Stimulated activated effector memory CD8-positive, alpha-beta T cell treated with anti-CD3 and anti-CD28 coated beads, Interleukin-12 subunit alpha, Interleukin-12 subunit beta, amount 100 ng/mL, for 72 hours (primary cell): ENCODE data around the gene ARHGAP26.

ENCODE experiments used
- ATAC-seq: fragments of 150-1000 bp; cut with Tn5 transposase; 2 replicates; pipeline ENCODE4 v1.10.0; 2021
- DNase-seq, 2 donors: peaks; one replicate each; pipeline ENCODE4 v3.0.0; 2021 to 2022; ENCODE audit warnings: low spot score in 2 of 2
- H3K27ac Mint-ChIP-seq: one replicate; pipeline ENCODE4 v1.8.0; 2022; ENCODE audit warnings: mild to moderate bottlenecking, mixed read lengths
- H3K36me3 Mint-ChIP-seq: one replicate; pipeline ENCODE4 v1.8.0; 2022; ENCODE audit warnings: mild to moderate bottlenecking, mixed read lengths
- H3K4me1 Mint-ChIP-seq: one replicate; pipeline ENCODE4 v1.8.0; 2022; ENCODE audit warnings: mixed read lengths
- H3K4me3 Mint-ChIP-seq: one replicate; pipeline ENCODE4 v1.8.0; 2022; ENCODE audit warnings: mild to moderate bottlenecking, mixed read lengths
- H3K9me3 Mint-ChIP-seq: one replicate; pipeline ENCODE4 v1.8.0; 2022; ENCODE audit warnings: mixed read lengths

Gene ARHGAP26

DNA sequence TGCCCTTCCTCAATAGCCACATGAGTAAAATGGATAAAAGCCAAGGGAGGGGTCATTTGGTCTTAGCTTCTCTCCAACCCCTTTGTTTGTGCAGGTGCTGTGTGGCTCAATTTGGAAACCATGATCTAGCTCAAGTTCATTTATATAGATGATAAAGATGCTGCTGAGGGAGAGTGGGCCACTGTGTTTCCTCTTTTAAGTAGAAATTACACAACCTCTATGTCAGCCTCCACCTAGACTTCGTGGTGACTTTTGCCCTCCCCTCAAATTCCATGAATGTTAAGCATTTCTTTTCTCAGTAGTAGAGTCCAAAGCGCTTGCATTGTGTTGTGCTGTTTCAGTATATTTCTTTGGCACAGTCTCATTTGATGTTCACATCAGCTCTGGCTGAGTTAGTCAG lies 241.4 kb downstream of the ARHGAP26 start:
- no peaks in the 10 kb centered on the region for H3K9me3 Mint-ChIP-seq
- ATAC-seq (peak; percentile 1), DNase-seq (no peak)
- no peak overlapping the region for H3K4me3 Mint-ChIP-seq
- H3K27ac Mint-ChIP-seq, result peak overlapping the region; percentile 100
- H3K36me3 Mint-ChIP-seq, result peaks cover 26% of the 10 kb centered on the region
- peaks cover 51% of the 10 kb centered on the region for H3K4me1 Mint-ChIP-seq

DNA sequence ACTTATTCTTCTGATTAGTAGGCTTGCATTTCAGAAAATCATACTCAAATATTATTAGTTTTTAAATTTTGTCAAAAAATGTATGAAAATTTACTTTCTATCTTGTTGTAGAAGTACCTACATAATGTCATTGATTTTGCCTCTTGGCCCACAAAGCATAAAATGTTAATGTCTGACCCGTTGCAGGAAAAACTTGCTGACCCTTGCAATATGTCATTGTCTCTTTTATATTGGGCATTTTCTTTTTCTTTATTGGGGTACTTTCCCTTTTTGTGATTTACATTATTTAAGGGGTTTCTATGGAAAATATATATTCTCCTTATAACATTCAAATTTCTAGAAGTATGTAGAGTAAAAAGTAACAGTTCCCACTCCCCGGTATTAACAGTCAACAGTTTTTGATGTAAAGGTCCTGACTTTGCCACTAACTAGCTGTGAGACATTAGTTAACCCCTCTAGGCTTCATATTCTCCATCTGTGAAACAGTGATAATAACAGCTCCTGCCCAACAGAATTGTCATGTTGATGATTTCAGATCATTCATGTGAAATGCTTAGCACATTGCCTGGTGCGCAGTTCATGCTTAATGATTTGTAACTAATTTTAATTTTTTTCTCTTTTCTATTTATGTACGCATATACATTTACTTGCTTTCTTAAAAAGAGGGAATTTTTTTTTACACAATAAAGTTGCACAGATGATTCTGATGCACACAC lies 243.2 kb downstream of the ARHGAP26 start:
- peaks cover 41% of the 10 kb centered on the region for H3K4me1 Mint-ChIP-seq
- no peak overlapping the region for H3K27ac Mint-ChIP-seq
- H3K4me3 Mint-ChIP-seq, result no peak overlapping the region
- no peak for DNase-seq
- H3K9me3 Mint-ChIP-seq, result peaks cover 4% of the 10 kb centered on the region
- H3K36me3 Mint-ChIP-seq, result peaks cover 26% of the 10 kb centered on the region
- ATAC-seq, result no peak

GRCh38 chr5:143014017-143014651 lies 244.0 kb downstream of the ARHGAP26 start:
- no peak for ATAC-seq
- Mint-ChIP-seq H3K36me3 (peaks cover 24% of the 10 kb centered on the region), H3K9me3 (peaks cover 5% of the 10 kb centered on the region), H3K27ac (peak overlapping the region; percentile 17), H3K4me1 (peaks cover 41% of the 10 kb centered on the region), H3K4me3 (no peak overlapping the region)
- no peak for DNase-seq

DNA sequence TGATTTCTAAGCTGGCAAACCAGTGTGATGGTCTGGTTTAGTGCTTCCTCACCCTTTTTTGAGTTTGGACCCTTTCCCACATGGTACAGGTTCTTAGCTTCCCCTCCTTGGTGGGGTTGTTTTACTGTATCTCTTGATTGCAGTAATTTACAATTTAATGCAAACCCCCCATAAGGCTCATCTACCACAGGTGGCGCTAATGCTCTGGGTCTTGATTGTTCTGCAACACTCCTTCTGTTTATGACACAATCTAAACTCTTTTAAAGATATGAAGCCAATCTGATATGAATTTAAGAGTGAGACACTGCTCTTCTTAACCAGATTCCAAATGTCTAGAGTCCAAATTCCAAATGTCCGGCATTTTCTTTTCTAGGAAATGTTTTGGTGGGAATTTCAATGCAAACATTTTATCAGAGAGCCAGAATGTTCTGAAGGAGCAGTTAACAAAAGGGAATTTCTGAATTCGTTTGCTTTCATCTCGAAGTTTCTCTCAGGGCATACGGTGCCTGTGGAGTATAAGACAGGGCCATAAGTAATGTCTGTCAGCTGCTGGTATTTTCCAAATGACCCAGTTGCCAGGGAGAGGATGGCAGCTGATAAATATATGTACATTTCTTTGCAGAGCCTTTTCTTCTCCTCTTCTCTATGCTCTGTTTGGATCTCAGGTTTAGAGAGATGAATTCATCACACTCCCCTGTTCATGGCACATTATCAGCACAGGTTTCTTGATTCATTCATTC lies 246.8 kb downstream of the ARHGAP26 start:
- Mint-ChIP-seq H3K36me3 (peaks cover 22% of the 10 kb centered on the region), H3K4me1 (peaks cover 24% of the 10 kb centered on the region), H3K4me3 (no peak overlapping the region), H3K27ac (no peak overlapping the region), H3K9me3 (peaks cover 5% of the 10 kb centered on the region)
- DNase-seq (no peak), ATAC-seq (peak; percentile 55)

DNA sequence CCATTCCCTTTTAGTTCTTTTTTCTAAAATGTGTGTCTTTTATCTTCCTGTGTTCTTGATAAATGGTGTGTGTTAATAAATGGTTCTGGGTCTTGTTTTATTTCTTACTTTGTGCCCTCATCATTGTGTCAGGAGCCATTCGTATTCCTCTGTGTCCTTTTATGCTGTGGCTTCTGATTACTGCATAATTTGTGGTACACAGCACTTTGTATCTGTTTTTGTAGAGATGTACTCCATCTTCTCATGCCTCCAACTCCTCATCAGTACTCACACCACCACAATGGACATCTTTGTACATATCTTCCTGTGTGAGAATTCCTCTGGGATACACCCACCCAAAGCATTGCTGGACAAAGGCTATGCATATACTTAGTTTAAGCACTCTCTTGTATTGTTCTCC lies 247.4 kb downstream of the ARHGAP26 start:
- Mint-ChIP-seq H3K9me3 (peaks cover 5% of the 10 kb centered on the region), H3K27ac (no peak overlapping the region), H3K4me3 (no peak overlapping the region), H3K4me1 (peaks cover 24% of the 10 kb centered on the region), H3K36me3 (peaks cover 22% of the 10 kb centered on the region)
- no peak for DNase-seq
- no peak for ATAC-seq

DNA sequence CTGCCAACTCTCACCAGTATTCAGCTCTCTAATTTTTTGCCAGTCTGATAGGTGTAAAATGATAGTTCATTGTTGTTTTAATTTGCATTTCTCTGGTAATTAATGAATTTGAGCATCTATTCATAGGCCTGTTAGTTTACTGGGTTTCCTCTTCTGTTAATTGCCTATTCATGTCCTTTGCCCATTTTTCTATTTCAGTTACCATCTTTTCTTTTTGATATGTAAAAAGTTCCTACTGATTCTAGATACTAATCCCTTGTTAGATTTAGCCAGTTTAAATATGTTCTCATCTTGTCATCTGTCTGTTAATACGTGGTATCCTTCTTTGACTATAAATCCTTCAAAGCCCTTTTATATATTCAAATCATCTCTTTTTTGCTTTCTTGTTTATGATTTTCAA lies 247.8 kb downstream of the ARHGAP26 start:
- no peak overlapping the region for H3K27ac Mint-ChIP-seq
- H3K36me3 Mint-ChIP-seq, result peaks cover 22% of the 10 kb centered on the region
- H3K4me3 Mint-ChIP-seq, result no peak overlapping the region
- peaks cover 5% of the 10 kb centered on the region for H3K9me3 Mint-ChIP-seq
- H3K4me1 Mint-ChIP-seq, result peaks cover 28% of the 10 kb centered on the region
- DNase-seq, result no peak
- no peak for ATAC-seq

- H3K27ac Mint-ChIP-seq, result no peak overlapping the region
- peaks cover 40% of the 10 kb centered on the region for H3K4me1 Mint-ChIP-seq
- H3K9me3 Mint-ChIP-seq, result peaks cover 5% of the 10 kb centered on the region
- H3K36me3 Mint-ChIP-seq, result peaks cover 16% of the 10 kb centered on the region
- DNase-seq (no peak), ATAC-seq (no peak)
- no peak overlapping the region for H3K4me3 Mint-ChIP-seq
These were observed 249.0 kb downstream of the ARHGAP26 start for GRCh38 chr5:143019157-143019556.

- DNase-seq (no peak), ATAC-seq (peak; percentile 86)
- Mint-ChIP-seq H3K27ac (no peak overlapping the region), H3K36me3 (peaks cover 12% of the 10 kb centered on the region), H3K9me3 (peaks cover 5% of the 10 kb centered on the region), H3K4me1 (peaks cover 44% of the 10 kb centered on the region), H3K4me3 (no peak overlapping the region)
These were observed 249.7 kb downstream of the ARHGAP26 start for GRCh38 chr5:143019614-143020515.

DNA sequence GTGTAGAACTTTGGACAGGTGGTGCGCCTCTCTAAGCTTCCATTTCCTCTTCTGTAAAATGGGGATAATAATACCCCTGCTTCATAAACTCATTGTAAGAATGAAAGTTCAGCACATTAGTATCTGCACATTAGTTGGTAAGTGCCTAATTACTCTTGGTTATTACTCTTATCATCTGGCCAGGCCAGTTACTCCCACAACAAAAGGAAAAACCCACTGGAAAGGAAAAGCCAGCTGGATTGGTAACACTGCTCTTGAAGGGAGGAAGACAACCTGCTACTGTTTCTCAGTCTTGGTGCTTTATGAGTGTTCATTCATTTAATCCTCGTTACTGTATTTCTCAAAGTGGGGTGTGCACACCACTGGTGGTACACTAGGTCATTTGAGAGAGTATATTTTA lies 251.4 kb downstream of the ARHGAP26 start:
- Mint-ChIP-seq H3K4me3 (no peak overlapping the region), H3K36me3 (peaks cover 12% of the 10 kb centered on the region), H3K27ac (no peak overlapping the region), H3K4me1 (peaks cover 59% of the 10 kb centered on the region), H3K9me3 (peaks cover 5% of the 10 kb centered on the region)
- ATAC-seq (no peak), DNase-seq (no peak)

GRCh38 chr5:143023411-143024096 lies 253.4 kb downstream of the ARHGAP26 start:
- peak; percentile 29 to 82 for DNase-seq
- Mint-ChIP-seq H3K9me3 (no peaks in the 10 kb centered on the region), H3K4me3 (peak overlapping the region; percentile 6), H3K36me3 (peaks cover 12% of the 10 kb centered on the region), H3K27ac (peak overlapping the region; percentile 3), H3K4me1 (peaks cover 58% of the 10 kb centered on the region)
- ATAC-seq, result peak; percentile 91

- ATAC-seq, result no peak
These were observed 254.2 kb downstream of the ARHGAP26 start for GRCh38 chr5:143024228-143024920.

GRCh38 chr5:143025376-143025775 lies 255.2 kb downstream of the ARHGAP26 start:
- Mint-ChIP-seq H3K9me3 (no peaks in the 10 kb centered on the region), H3K4me1 (peaks cover 59% of the 10 kb centered on the region), H3K4me3 (no peak overlapping the region), H3K27ac (no peak overlapping the region), H3K36me3 (peaks cover 5% of the 10 kb centered on the region)
- no peak for DNase-seq
- ATAC-seq, result no peak

More at GRCh38 chr5:143024228-143024920, 254.2 kb downstream of the ARHGAP26 start:
- Mint-ChIP-seq H3K9me3 (no peaks in the 10 kb centered on the region), H3K27ac (peak overlapping the region; percentile 3), H3K4me3 (peak overlapping the region; percentile 6), H3K4me1 (peaks cover 58% of the 10 kb centered on the region), H3K36me3 (peaks cover 7% of the 10 kb centered on the region)
- no peak for DNase-seq

DNA sequence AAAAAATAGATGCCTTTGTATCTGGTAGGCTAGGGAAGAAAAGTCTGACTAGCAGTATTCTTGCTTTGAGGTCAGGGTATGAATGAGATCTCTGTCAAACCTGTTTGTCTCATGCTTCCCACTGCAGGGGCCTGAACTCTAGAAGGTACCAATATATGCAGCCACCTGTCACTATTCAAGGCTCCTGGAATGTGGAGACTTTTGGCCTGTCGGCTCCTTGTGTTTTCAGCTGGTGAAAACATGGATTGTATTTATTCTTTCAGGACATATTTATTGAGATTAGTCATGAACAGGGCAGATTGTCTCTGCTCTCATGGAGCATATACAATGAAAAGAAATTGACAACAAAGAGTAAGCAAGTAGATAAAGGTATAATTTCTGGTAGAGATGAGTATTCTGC lies 255.8 kb downstream of the ARHGAP26 start:
- Mint-ChIP-seq H3K4me3 (no peak overlapping the region), H3K27ac (no peak overlapping the region), H3K9me3 (no peaks in the 10 kb centered on the region), H3K36me3 (no peaks in the 10 kb centered on the region), H3K4me1 (peaks cover 65% of the 10 kb centered on the region)
- no peak for ATAC-seq
- DNase-seq, result no peak

DNA sequence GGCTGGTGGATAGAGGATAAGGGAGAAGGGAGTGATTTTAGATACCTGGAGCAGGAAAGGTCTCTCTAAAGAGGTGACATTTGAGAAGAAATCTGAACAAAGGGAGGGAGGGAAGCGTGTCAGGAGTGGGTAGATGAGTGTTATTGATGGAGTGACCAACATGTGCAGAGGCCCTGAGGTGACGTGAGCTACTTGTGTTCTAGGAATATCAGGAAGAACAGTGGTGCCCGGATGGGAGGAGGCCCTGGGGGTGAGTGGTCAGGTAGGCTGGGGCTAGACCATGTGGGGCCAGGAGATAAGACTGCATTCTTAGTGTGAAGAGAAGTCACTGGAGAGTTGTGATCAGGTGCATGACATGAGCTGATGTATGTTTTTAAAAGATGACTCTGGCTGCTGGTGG lies 256.2 kb downstream of the ARHGAP26 start:
- Mint-ChIP-seq H3K9me3 (no peaks in the 10 kb centered on the region), H3K36me3 (no peaks in the 10 kb centered on the region), H3K27ac (no peak overlapping the region), H3K4me1 (peaks cover 69% of the 10 kb centered on the region), H3K4me3 (no peak overlapping the region)
- no peak for DNase-seq
- ATAC-seq, result no peak
